GDM1 (cell line): ENCODE results near the gene TRRAP.

Experiments used
- DNase-seq: peaks from one replicate; lab custom pipeline; 2025; lab: John Stamatoyannopoulos, UW

The TRRAP gene

GRCh38 chr7:98949336-98950044 is 71.2 kb downstream of the TRRAP start:
- DNase-seq, result no peak

- DNase-seq, result no peak
These were observed 77.7 kb downstream of the TRRAP start for GRCh38 chr7:98955992-98956391.

GRCh38 chr7:98956469-98956868 is 78.1 kb downstream of the TRRAP start:
- no peak for DNase-seq

- DNase-seq, result no peak
These were observed 78.6 kb downstream of the TRRAP start for GRCh38 chr7:98956937-98957336.

GRCh38 chr7:98957766-98958165 is 79.4 kb downstream of the TRRAP start:
- DNase-seq, result no peak

GRCh38 chr7:98958968-98959367 is 80.6 kb downstream of the TRRAP start:
- no peak for DNase-seq

- no peak for DNase-seq
These were observed 85.0 kb downstream of the TRRAP start for GRCh38 chr7:98963305-98963704.

GRCh38 chr7:98964596-98964995 is 86.3 kb downstream of the TRRAP start:
- DNase-seq, result no peak

GRCh38 chr7:98968621-98969020 is 90.3 kb downstream of the TRRAP start:
- no peak for DNase-seq

- DNase-seq, result no peak
These were observed 91.1 kb downstream of the TRRAP start for GRCh38 chr7:98969386-98969785.

GRCh38 chr7:98970016-98970615 is 91.8 kb downstream of the TRRAP start:
- no peak for DNase-seq

- no peak for DNase-seq
These were observed 92.5 kb downstream of the TRRAP start for GRCh38 chr7:98970805-98971204.

GRCh38 chr7:98974205-98974604 is 95.9 kb downstream of the TRRAP start:
- DNase-seq, result no peak

- no peak for DNase-seq
These were observed 96.8 kb downstream of the TRRAP start for GRCh38 chr7:98974906-98975816.

- no peak for DNase-seq
These were observed 98.3 kb downstream of the TRRAP start for GRCh38 chr7:98976396-98977185.

GRCh38 chr7:98978672-98979071 is 100.3 kb downstream of the TRRAP start:
- DNase-seq, result no peak

GRCh38 chr7:98981701-98982100 is 103.4 kb downstream of the TRRAP start:
- no peak for DNase-seq

GRCh38 chr7:98982686-98983085 is 104.4 kb downstream of the TRRAP start:
- no peak for DNase-seq

- no peak for DNase-seq
These were observed 105.8 kb downstream of the TRRAP start for GRCh38 chr7:98984126-98984525.

GRCh38 chr7:98985406-98985805 is 107.1 kb downstream of the TRRAP start:
- no peak for DNase-seq

- no peak for DNase-seq
These were observed 107.6 kb downstream of the TRRAP start for GRCh38 chr7:98985945-98986344.

- DNase-seq, result no peak
These were observed 110.3 kb downstream of the TRRAP start for GRCh38 chr7:98988641-98989040.
